Endothelial cell of umbilical vein (primary cell): Measurements from ENCODE around the gene SFSWAP. TPM values are rescaled to one million over a fixed set of nuclear protein-coding genes. Genes with fewer than 3 reads are reported as not detected.
A peak's percentile ranks its signal among the peaks of the same experiment; 100 is the strongest.

Experiments used
- BruUV-seq: library from RNA; stranded (reverse); fragments of 400-500 nt; replicated peaks from 2 replicates; lab custom pipeline; 2021; lab: Mats Ljungman, UMichigan
- CTCF ChIA-PET: fragments of 300-600, 350-600 bp; sonication (Branson Sonifier 250); formaldehyde crosslinking; loops from one replicate; lab custom pipeline; 2021; ENCODE audit warnings: antibody characterized with exemption, inconsistent platforms; lab: Charles Lee
- POLR2A ChIA-PET: fragments of 300-600, 350-600 bp; sonication (Branson Sonifier 250); formaldehyde crosslinking; loops from one replicate; lab custom pipeline; 2021; ENCODE audit warnings: antibody characterized with exemption, inconsistent platforms; lab: Charles Lee
- DNase-seq: peaks from one replicate; pipeline ENCODE4 v3.0.0-alpha.2; 2011; ENCODE audit warnings: low read depth, low spot score
- FAIRE-seq: peaks from 2 replicates; lab custom pipeline; 2011; peaks lifted over from hg19 to GRCh38; lab: Jason Lieb, UNC
- H2AFZ ChIP-seq: 2 replicates; pipeline ENCODE4 v1.6.0; 2012; ENCODE audit warnings: low read depth, low read length, control low read depth, inconsistent platforms
- H3K27ac ChIP-seq: 2 replicates; pipeline ENCODE4 v1.5.1; 2011; ENCODE audit warnings: low read depth, mild to moderate bottlenecking, control low read depth, low read length, moderate library complexity; ENCODE audit not compliant: insufficient read depth
- H3K27me3 ChIP-seq, 2 experiments: 2 replicates each; pipeline versions ENCODE4 v1.6.0 to v1.6.1; 2011; ENCODE audit warnings: low read length in 2 of 2, mixed read lengths in 1 of 2; ENCODE audit not compliant: control insufficient read depth in 2 of 2, insufficient read depth in 2 of 2
- H3K36me3 ChIP-seq, 2 experiments: 2 replicates in 1 of 2; 3 replicates in 1 of 2; pipeline ENCODE4 v1.5.1; 2011; ENCODE audit warnings: low read length in 2 of 2, mild to moderate bottlenecking in 1 of 2, moderate library complexity in 1 of 2; ENCODE audit not compliant: control insufficient read depth in 2 of 2, insufficient read depth in 2 of 2; ENCODE audit errors: extremely low read depth in 1 of 2
- H3K4me1 ChIP-seq: 3 replicates; pipeline ENCODE4 v1.5.1; 2011; ENCODE audit warnings: mild to moderate bottlenecking, low read length; ENCODE audit not compliant: control insufficient read depth, insufficient read depth; ENCODE audit errors: extremely low read depth
- H3K4me2 ChIP-seq: 2 replicates; pipeline ENCODE4 v1.6.1; 2011; ENCODE audit warnings: low read length, control low read depth, mixed read lengths; ENCODE audit not compliant: insufficient read depth
- H3K4me3 ChIP-seq, 3 experiments: fragments of 200-600 bp in 1 of 3; sonication (generic), shearing (Covaris generic) in 1 of 3; replicated peaks in 1 of 3; 2 replicates each; pipeline ENCODE4 v1.5.1; 2011 to 2016; ENCODE audit warnings: control low read depth in 3 of 3, low read length in 3 of 3, mild to moderate bottlenecking in 2 of 3, inconsistent platforms in 1 of 3, low read depth in 1 of 3, moderate library complexity in 1 of 3; ENCODE audit not compliant: insufficient read depth in 1 of 3
- H3K79me2 ChIP-seq: 2 replicates; pipeline ENCODE4 v1.6.0; 2012; ENCODE audit warnings: low read length, inconsistent platforms; ENCODE audit not compliant: control insufficient read depth, insufficient read depth
- H3K9ac ChIP-seq: replicated peaks from 2 replicates; pipeline ENCODE3; 2011; ENCODE audit warnings: low read length, control low read depth; ENCODE audit not compliant: insufficient read depth; ENCODE audit errors: extremely low read depth
- H3K9me1 ChIP-seq: replicated peaks from 3 replicates; pipeline ENCODE4 v1.6.0; 2011; ENCODE audit warnings: mild to moderate bottlenecking, low read length; ENCODE audit not compliant: control insufficient read depth, insufficient read depth; ENCODE audit errors: extremely low read depth
- H3K9me3 ChIP-seq: replicated peaks from 2 replicates; pipeline ENCODE4 v1.5.1; 2012; ENCODE audit warnings: low read length, inconsistent platforms; ENCODE audit not compliant: control insufficient read depth, insufficient read depth
- H4K20me1 ChIP-seq: replicated peaks from 2 replicates; pipeline ENCODE3; 2011; ENCODE audit warnings: mild to moderate bottlenecking, low read length; ENCODE audit not compliant: control insufficient read depth, insufficient read depth; ENCODE audit errors: extremely low read depth
- CTCF ChIP-seq, 2 donors: IDR thresholded peaks; 1 replicate in 1 of 2; 2 replicates in 1 of 2; pipeline ENCODE4 v1.5.1; 2011; ENCODE audit warnings: low read length in 2 of 2, mild to moderate bottlenecking in 2 of 2, moderate library complexity in 2 of 2, control low read depth in 1 of 2, inconsistent platforms in 1 of 2, low read depth in 1 of 2; ENCODE audit not compliant: insufficient read depth in 1 of 2; ENCODE audit errors: extremely low read depth in 1 of 2
- EZH2 ChIP-seq: IDR thresholded peaks from 2 replicates; pipeline ENCODE4 v1.6.1; 2012; ENCODE audit warnings: borderline replicate concordance, low read depth, mild to moderate bottlenecking, moderate library complexity, low read length, inconsistent platforms; ENCODE audit not compliant: severe bottlenecking
- FOS ChIP-seq: IDR thresholded peaks from 2 replicates; pipeline ENCODE4 v1.6.1; 2011; ENCODE audit warnings: mild to moderate bottlenecking, low read length, moderate library complexity, borderline replicate concordance; ENCODE audit not compliant: insufficient read depth
- GATA2 ChIP-seq: IDR thresholded peaks from 2 replicates; pipeline ENCODE4 v1.7.0; 2011; ENCODE audit warnings: low read depth, mild to moderate bottlenecking, moderate library complexity, mixed read lengths, low read length; ENCODE audit not compliant: insufficient read length, insufficient read depth
- JUN ChIP-seq: IDR thresholded peaks from 2 replicates; pipeline ENCODE4 v1.6.1; 2011; ENCODE audit warnings: borderline replicate concordance, low read depth; ENCODE audit not compliant: insufficient read length, insufficient read depth
- MYC ChIP-seq: IDR thresholded peaks from one replicate; pipeline ENCODE4 v1.6.1; 2011; ENCODE audit warnings: mild to moderate bottlenecking, low read depth, low read length
- POLR2A ChIP-seq: IDR thresholded peaks from 2 replicates; pipeline ENCODE4 v1.6.1; 2012; ENCODE audit warnings: low read depth, mild to moderate bottlenecking, control low read depth, low read length
- POLR2AphosphoS5 ChIP-seq: IDR thresholded peaks from 2 replicates; pipeline ENCODE4 v1.6.1; 2012; ENCODE audit warnings: low read depth, mild to moderate bottlenecking, control low read depth, low read length, moderate library complexity; ENCODE audit not compliant: insufficient read depth
- dilution Hi-C: fragments of 300-500 bp; cut with MboI; formaldehyde crosslinking; loops from one replicate; pipeline ENCODE4 v1.15.0; 2019; ENCODE audit warnings: low sequenced_read_pairs; ENCODE audit not compliant: extremely low pct_ligation_motif_present
- intact Hi-C: fragments of 100-400 bp; cut with micrococcal nuclease; formaldehyde crosslinking; loops from one replicate; pipeline ENCODE4 v1.10.0; 2022
- polyA plus RNA-seq, 4 experiments: library from polyadenylated mRNA; depleted of rRNA in 3 of 4; stranded (reverse) in 3 of 4; unstranded in 1 of 4; fragments of >200 nt; gene quantifications; 2 replicates each; pipeline versions ENCODE4 v1.2.1 to v1.2.3, GENCODE V29; 2011 to 2012; ENCODE audit warnings: missing spikeins in 1 of 4
- total RNA-seq: library from RNA; stranded (reverse); gene quantifications from 2 replicates; pipeline ENCODE4 v1.2.3, GENCODE V29; 2021
- TF ChIP-seq, protein P1 (sequence below): IDR thresholded peaks from 2 replicates; pipeline ENCODE4 v1.6.1; 2011; ENCODE audit not compliant: insufficient read depth, insufficient read length

The SFSWAP gene
- total and polyA plus RNA-seq, 2 donors (not counting 3 experiments of a cell fraction or from before 2014, with no cell fraction given) = 38.1 to 53.3 TPM

DNA sequence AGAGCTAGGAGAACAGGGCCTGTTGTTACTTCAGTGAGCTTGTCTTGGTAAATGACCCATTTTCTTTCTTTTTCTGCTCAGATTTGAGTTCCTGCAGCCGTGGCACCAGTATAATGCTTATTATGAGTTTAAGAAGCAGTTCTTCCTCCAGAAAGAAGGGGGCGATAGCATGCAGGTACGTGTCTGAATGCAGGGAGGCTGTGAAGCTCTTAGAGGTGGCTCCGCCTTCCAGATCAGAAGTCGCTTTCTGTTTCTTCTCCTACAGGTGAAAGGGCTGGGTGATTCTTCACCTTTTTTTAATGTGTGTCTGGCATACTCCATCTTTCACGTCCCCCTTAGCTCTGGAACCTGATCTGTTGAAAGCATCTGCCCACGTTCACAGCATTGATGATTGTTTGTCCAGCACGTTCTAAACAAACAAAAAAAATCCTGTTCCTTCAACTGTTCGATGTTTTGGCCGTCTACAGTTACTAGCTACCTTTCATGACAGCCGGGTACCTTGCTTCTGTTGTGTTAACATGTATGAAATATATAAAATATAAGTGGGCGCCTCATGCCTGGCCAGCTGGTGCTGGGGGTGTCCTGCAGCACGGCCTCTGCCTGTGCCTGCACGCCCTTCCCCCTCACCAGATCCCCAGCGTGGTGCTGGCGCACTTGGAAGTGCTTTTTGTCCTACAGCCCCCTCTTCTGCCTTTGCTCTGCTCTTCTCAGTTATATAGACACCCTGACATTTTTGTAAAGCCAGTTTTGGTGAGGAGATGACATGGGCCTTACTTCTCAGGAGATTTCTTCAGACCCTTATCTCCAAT, 44.6 kb downstream of the SFSWAP start:
- H3K9me1 ChIP-seq = no peaks in the 10 kb centered on the region
- no peaks in the 10 kb centered on the region for H3K4me1 ChIP-seq
- H3K79me2 ChIP-seq = no peaks in the 10 kb centered on the region
- no peak for DNase-seq
- H3K4me2 ChIP-seq = no peak overlapping the region
- no peak overlapping the region for H3K4me3 ChIP-seq
- BruUV-seq = no TSS peak
- POLR2A ChIA-PET = no interaction called here
- TF ChIP-seq, protein P1, sequence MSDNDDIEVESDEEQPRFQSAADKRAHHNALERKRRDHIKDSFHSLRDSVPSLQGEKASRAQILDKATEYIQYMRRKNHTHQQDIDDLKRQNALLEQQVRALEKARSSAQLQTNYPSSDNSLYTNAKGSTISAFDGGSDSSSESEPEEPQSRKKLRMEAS = no peak
- TF ChIP-seq CTCF (IDR thresholded peaks at IDR 0.05; ENCODE audit: extremely low read depth in 1 of 2, insufficient read depth in 1 of 2, low read depth in 1 of 2, low read length in 2 of 2) = peak; percentile 16 to 27
- H4K20me1 ChIP-seq = no peaks in the 10 kb centered on the region
- no peaks in the 10 kb centered on the region for H3K9me3 ChIP-seq
- no peak overlapping the region for H3K27ac ChIP-seq
- intact Hi-C loops (loop anchor here (2.0 kb wide), 1 partner anchor 73 kb away; the partner anchor contains the start of gene MMP17), dilution Hi-C loops (no loop called here)
- H3K9ac ChIP-seq = no peak overlapping the region
- H2AFZ ChIP-seq = no peak overlapping the region
- CTCF ChIA-PET = interaction anchor here (0.8 to 1.9 kb wide), 6 partner anchors 9 to 75 kb away, joined by 3 to 7 read pairs (median 3); no protein-coding TSS in a partner anchor
- H3K27me3 ChIP-seq = no peaks in the 10 kb centered on the region
- H3K36me3 ChIP-seq = peaks cover 12 to 38% of the 10 kb centered on the region in 2 experiments
- FAIRE-seq = no peak

DNA sequence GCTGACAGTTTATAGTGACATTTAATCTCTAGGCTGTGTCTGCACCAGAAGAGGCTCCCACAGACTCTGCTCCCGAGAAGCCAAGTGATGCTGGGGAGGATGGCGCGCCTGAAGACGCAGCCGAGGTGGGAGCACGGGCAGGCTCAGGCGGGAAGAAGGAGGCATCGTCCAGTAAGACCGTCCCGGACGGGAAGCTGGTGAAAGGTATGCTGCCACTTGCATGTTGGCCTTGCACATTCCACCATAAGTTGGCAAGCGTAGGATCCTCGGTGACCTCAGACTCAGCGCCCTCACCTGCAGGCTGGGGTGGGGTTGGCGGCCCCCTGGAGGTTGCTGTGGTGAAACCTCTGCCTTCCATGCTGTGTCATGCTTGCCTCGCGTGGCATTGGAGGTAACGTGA, 45.6 kb downstream of the SFSWAP start:
- H4K20me1 ChIP-seq = no peaks in the 10 kb centered on the region
- TF ChIP-seq JUN (no peak), MYC (no peak), EZH2 (no peak), POLR2A (no peak), POLR2AphosphoS5 (no peak), FOS (no peak), CTCF (IDR thresholded peaks at IDR 0.05; ENCODE audit: extremely low read depth in 1 of 2, insufficient read depth in 1 of 2, low read depth in 1 of 2, low read length in 2 of 2) (no peak), GATA2 (no peak)
- TF ChIP-seq, protein P1 = no peak
- H3K9me1 ChIP-seq = no peaks in the 10 kb centered on the region
- H3K27me3 ChIP-seq = no peaks in the 10 kb centered on the region
- BruUV-seq = no TSS peak
- peaks cover 15 to 38% of the 10 kb centered on the region in 2 experiments for H3K36me3 ChIP-seq
- FAIRE-seq = no peak
- no peak overlapping the region for H3K4me2 ChIP-seq
- H3K9ac ChIP-seq = no peak overlapping the region
- DNase-seq = no peak
- no peak overlapping the region for H3K27ac ChIP-seq
- H3K9me3 ChIP-seq = no peaks in the 10 kb centered on the region
- H2AFZ ChIP-seq = no peak overlapping the region
- ChIA-PET POLR2A (no interaction called here), CTCF (no interaction called here)
- no peak overlapping the region for H3K4me3 ChIP-seq
- H3K79me2 ChIP-seq = no peaks in the 10 kb centered on the region
- dilution Hi-C loops (no loop called here), intact Hi-C loops (no loop called here)
- no peaks in the 10 kb centered on the region for H3K4me1 ChIP-seq
